ENCODE measurements around the gene ZDHHC18.

Gene ZDHHC18

GRCh38 chr1:26797627-26798026 lies 28.9 kb upstream of the ZDHHC18 start (continued):
- TF ChIP-seq HOXC10 (CRISPR knock-in tag; IDR thresholded peaks at IDR 0.05) (no peak), ATF2 (tag by site-specific recombination; IDR thresholded peaks at IDR 0.05; ENCODE audit: low read depth) (no peak)

- ChIA-PET CTCF (interaction anchor here (0.9 to 7.7 kb wide), 7 partner anchors 11 to 215 kb away, joined by 3 to 54 read pairs (median 5); no protein-coding TSS in a partner anchor), POLR2A (interaction anchor here (1.1 to 1.6 kb wide), 3 partner anchors 12 to 101 kb away, joined by 3 to 7 read pairs (median 4); partner anchors contain the start of gene PIGV)
- no peak overlapping the region for H3K27ac ChIP-seq (ENCODE audit: extremely low read depth, low read depth, low read length)
- no peak for TF ChIP-seq ZNF513 (tag by site-specific recombination; IDR thresholded peaks at IDR 0.05)
- no peak for TF ChIP-seq ZNF175 (tag by site-specific recombination; IDR thresholded peaks at IDR 0.05)
- TF ChIP-seq KLF16 (tag by site-specific recombination; IDR thresholded peaks at IDR 0.05), result no peak
- 0 out of 2 replicates have a peak, but pooled peaks have one; percentile 13 for TF ChIP-seq ZFP37 (tag by site-specific recombination; IDR thresholded peaks at IDR 0.05)
- TF ChIP-seq HOXA7 (CRISPR knock-in tag; IDR thresholded peaks at IDR 0.05; ENCODE audit: borderline replicate concordance), result no peak
- peak; percentile 73; the same call in 1 of the 2 replicates for TF ChIP-seq ZNF660 (tag by site-specific recombination; IDR thresholded peaks at IDR 0.05)
- TF ChIP-seq ZNF169 (tag by site-specific recombination; IDR thresholded peaks at IDR 0.05), result no peak
- TF ChIP-seq KLF7 (tag by site-specific recombination; IDR thresholded peaks at IDR 0.05; ENCODE audit: borderline replicate concordance), result no peak
- TF ChIP-seq IKZF3 (tag by site-specific recombination; IDR thresholded peaks at IDR 0.05), result peak; percentile 42; the same call in 1 of the 2 replicates
- no peak for TF ChIP-seq ZNF19 (tag by site-specific recombination; IDR thresholded peaks at IDR 0.05; ENCODE audit: low read depth)
- no peak for TF ChIP-seq OSR2 (tag by site-specific recombination; IDR thresholded peaks at IDR 0.05)
- no peak for TF ChIP-seq ZNF510 (tag by site-specific recombination; IDR thresholded peaks at IDR 0.05; ENCODE audit: insufficient replicate concordance)
- no peak for TF ChIP-seq PRDM6 (tag by site-specific recombination; IDR thresholded peaks at IDR 0.05)
- no peak for TF ChIP-seq ZNF501 (tag by site-specific recombination; IDR thresholded peaks at IDR 0.05)
- TF ChIP-seq ZSCAN4 (tag by site-specific recombination; IDR thresholded peaks at IDR 0.05), result no peak
- no peak for TF ChIP-seq ZNF184 (tag by site-specific recombination; IDR thresholded peaks at IDR 0.05)
- no peak for TF ChIP-seq ZNF350 (tag by site-specific recombination; IDR thresholded peaks at IDR 0.05)
- peak; percentile 62 for TF ChIP-seq ZBTB20 (tag by site-specific recombination; IDR thresholded peaks at IDR 0.05)
- no peak for TF ChIP-seq ZFP3 (tag by site-specific recombination; IDR thresholded peaks at IDR 0.05; ENCODE audit: low read depth)
- no peak for TF ChIP-seq ZSCAN16 (tag by site-specific recombination; IDR thresholded peaks at IDR 0.05)
- TF ChIP-seq ZNF701 (tag by site-specific recombination; IDR thresholded peaks at IDR 0.05), result no peak
- TF ChIP-seq ZNF133 (tag by site-specific recombination; IDR thresholded peaks at IDR 0.05), result no peak
- 0 out of 2 replicates have a peak, but pooled peaks have one; percentile 14 for TF ChIP-seq FEZF1 (tag by site-specific recombination; IDR thresholded peaks at IDR 0.05)
- no peak for TF ChIP-seq ZNF791 (tag by site-specific recombination; IDR thresholded peaks at IDR 0.05)
- no peak for TF ChIP-seq ZNF121 (tag by site-specific recombination; IDR thresholded peaks at IDR 0.05)
- TF ChIP-seq ZNF529 (tag by site-specific recombination; IDR thresholded peaks at IDR 0.05; ENCODE audit: insufficient replicate concordance), result no peak
- no peak for TF ChIP-seq ZNF544 (tag by site-specific recombination; IDR thresholded peaks at IDR 0.05)
- no peak for TF ChIP-seq ZNF324 (tag by site-specific recombination; IDR thresholded peaks at IDR 0.05)
- TF ChIP-seq GLI4 (tag by site-specific recombination; IDR thresholded peaks at IDR 0.05), result no peak
- no peak for TF ChIP-seq ZNF211 (tag by site-specific recombination; IDR thresholded peaks at IDR 0.05; ENCODE audit: low read depth)
- TF ChIP-seq ZNF223 (tag by site-specific recombination; IDR thresholded peaks at IDR 0.05), result no peak
Measured at GRCh38 chr1:26799479-26800142, 26.9 kb upstream of the ZDHHC18 start.

More at GRCh38 chr1:26799479-26800142, 26.9 kb upstream of the ZDHHC18 start:
- peaks cover 0 to 11% of the 10 kb centered on the region in 2 experiments; a peak in 2 of 3 replicates for H3K36me3 ChIP-seq (ENCODE audit: control insufficient read depth in 2 of 2, insufficient read depth in 1 of 2, low read length in 2 of 2)
- peaks cover 3% of the 10 kb centered on the region; the same call in 1 of the 2 replicates for H3K4me1 ChIP-seq (ENCODE audit: control insufficient read depth, insufficient read depth, low read length)
- H3K9me3 ChIP-seq (ENCODE audit: control insufficient read depth, insufficient read depth, low read depth, low read length), result no peaks in the 10 kb centered on the region
- no peak overlapping the region for H3K4me3 ChIP-seq (ENCODE audit: low read depth, low read length)

All from HEK293 (cell line).